Measurements from ENCODE around the gene DDX25. TPM values are rescaled to one million over a fixed set of nuclear protein-coding genes. Genes with fewer than 3 reads are reported as not detected.

Gene DDX25
- total RNA-seq, 1 donor from 2014 or later: not detected

DNA sequence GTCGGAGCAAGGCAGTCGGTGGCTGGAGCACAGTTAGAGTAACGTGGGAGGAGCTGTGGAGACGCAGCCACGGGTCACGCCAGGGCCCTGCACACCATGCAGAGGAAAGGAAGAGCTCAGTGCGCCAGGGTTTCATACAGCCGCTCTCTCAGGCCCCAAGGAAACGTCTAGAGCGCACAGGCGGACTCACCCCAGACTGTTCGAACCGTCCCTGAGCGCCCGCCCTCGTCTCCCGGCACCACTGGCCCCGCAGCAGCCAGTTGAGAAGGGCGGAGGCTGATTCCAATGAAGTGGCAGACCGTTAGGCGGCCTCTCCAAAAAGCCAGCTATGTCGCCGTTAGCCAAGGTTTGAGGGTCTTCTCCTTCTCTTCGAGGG, 17.3 kb upstream of the DDX25 start:
- TF ChIP-seq, protein P1, sequence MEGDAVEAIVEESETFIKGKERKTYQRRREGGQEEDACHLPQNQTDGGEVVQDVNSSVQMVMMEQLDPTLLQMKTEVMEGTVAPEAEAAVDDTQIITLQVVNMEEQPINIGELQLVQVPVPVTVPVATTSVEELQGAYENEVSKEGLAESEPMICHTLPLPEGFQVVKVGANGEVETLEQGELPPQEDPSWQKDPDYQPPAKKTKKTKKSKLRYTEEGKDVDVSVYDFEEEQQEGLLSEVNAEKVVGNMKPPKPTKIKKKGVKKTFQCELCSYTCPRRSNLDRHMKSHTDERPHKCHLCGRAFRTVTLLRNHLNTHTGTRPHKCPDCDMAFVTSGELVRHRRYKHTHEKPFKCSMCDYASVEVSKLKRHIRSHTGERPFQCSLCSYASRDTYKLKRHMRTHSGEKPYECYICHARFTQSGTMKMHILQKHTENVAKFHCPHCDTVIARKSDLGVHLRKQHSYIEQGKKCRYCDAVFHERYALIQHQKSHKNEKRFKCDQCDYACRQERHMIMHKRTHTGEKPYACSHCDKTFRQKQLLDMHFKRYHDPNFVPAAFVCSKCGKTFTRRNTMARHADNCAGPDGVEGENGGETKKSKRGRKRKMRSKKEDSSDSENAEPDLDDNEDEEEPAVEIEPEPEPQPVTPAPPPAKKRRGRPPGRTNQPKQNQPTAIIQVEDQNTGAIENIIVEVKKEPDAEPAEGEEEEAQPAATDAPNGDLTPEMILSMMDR (IDR thresholded peaks at IDR 0.05): no peak
- no peak for TF ChIP-seq POLR2A (IDR thresholded peaks at IDR 0.05)
- TF ChIP-seq POLR2AphosphoS5 (IDR thresholded peaks at IDR 0.05; ENCODE audit: insufficient read depth in 1 of 2, low read depth in 1 of 2): no peak
- H3K9me3 ChIP-seq: no peaks in the 10 kb centered on the region
- H3K36me3 ChIP-seq: no peaks in the 10 kb centered on the region
- peak overlapping the region; percentile 86 to 90 for H3K4me3 ChIP-seq
- peak overlapping the region; percentile 89 for H3K27ac ChIP-seq
- peaks cover 25% of the 10 kb centered on the region for H3K4me1 ChIP-seq
- peak in 1 of 2 donors; percentile 90 for DNase-seq (ENCODE audit: extremely low spot score in 2 of 2)
- no peaks in the 10 kb centered on the region for H3K27me3 ChIP-seq
- intact Hi-C loops (cut with DNase I): no loop called here

DNA sequence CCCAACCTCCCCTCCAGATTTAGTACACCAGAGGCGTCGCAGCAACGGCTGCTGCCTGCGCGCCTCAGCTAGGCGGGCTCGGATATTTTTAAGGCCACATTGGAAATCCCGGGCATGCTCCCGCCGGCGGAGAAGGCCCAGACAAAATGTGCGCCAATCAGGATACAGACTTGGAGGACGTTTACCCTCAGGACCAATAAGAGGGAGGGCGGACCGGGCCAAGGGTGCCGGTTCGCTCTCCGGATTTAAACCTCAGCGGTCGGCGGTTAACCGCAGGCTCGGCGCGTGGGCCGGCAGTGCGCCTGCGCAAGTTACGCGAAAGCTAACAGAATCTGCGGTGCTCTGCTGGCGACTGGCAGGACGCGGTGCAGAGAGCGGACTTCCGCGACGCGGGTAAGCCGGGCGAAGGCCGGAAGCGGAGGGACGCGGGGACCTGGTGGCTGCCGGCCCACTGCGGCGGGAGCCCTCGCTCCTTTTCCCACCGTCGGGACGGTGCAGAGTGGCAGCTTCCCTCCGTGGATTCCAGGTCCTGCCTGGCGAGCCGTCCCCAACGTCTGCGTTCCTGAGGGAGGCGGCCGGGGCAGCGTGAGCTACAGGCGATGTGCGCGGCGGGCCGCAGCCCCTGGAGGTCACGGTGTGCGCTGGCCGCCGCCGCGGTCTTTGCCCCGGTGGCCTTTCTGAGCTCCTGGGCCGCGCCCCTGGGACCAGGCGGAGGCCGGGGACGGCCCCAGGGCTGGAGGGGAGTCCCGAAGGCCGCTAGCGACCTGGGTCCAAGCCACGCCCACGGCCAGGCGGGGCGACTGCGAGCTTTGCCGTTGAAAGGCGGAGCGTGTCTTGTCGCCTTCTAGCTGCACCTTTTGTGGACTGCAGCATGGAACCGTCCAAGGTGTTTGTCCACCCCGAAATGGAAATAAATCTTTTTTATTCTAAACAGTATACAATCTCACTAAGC, 16.7 kb upstream of the DDX25 start, which contains the start of gene HYLS1:
HYLS1 (plus strand) TSS at position 296 of the 952 bp plus-strand sequence. CDS start 11,701 bp downstream, outside the sequence.
- Histone ChIP-seq H3K4me1 (peaks cover 25% of the 10 kb centered on the region), H3K36me3 (no peaks in the 10 kb centered on the region), H3K9me3 (no peaks in the 10 kb centered on the region), H3K27me3 (no peaks in the 10 kb centered on the region), H3K4me3 (peak within 1 kb of the TSS; percentile 86 to 90), H3K27ac (peak within 1 kb of the TSS; percentile 89)
- intact Hi-C loops (cut with DNase I): no loop called here
- TF ChIP-seq POLR2A (IDR thresholded peaks at IDR 0.05): peak in 1 of 2 donors; percentile 33
- peak; percentile 86 to 95 for TF ChIP-seq POLR2AphosphoS5 (IDR thresholded peaks at IDR 0.05; ENCODE audit: insufficient read depth in 1 of 2, low read depth in 1 of 2)
- TF ChIP-seq, protein P1 (IDR thresholded peaks at IDR 0.05): no peak
- DNase-seq (ENCODE audit: extremely low spot score in 2 of 2): peak; percentile 96 to 97

DNA sequence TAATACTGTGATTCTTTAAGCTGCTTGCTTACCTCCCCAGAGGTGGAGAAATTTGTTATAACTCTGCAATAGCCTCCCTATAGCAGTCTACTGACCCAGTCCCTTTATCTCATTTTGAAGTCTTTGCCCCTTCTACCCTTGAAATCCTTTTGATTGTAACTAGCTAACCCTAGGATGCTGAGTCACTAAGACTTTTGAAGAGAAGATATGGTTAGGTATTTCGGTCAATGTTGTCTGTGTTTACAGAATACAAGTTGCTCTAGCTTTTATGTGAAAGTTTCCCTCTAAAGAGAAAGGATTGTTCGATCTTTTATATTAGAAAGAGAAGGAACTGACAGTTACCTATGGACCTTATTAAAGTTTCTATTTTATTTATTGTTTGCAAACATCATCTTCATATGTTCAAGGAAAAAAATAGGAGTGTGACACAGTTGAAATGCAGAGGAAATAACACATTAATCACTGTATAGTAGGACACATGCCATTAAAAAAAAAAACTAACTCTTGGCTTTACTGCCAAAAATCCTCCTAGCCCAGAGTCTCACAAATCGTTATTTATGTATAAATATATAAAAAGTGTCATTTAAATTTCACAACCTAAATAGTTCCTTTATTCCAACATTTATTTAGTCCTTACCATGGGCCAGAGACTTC, 13.7 kb upstream of the DDX25 start:
- H3K4me3 ChIP-seq: no peak overlapping the region
- H3K27ac ChIP-seq: no peak overlapping the region
- H3K9me3 ChIP-seq: no peaks in the 10 kb centered on the region
- intact Hi-C loops (cut with DNase I): no loop called here
- H3K4me1 ChIP-seq: peaks cover 25% of the 10 kb centered on the region
- no peak for TF ChIP-seq POLR2AphosphoS5 (IDR thresholded peaks at IDR 0.05; ENCODE audit: insufficient read depth in 1 of 2, low read depth in 1 of 2)
- TF ChIP-seq POLR2A (IDR thresholded peaks at IDR 0.05): no peak
- TF ChIP-seq, protein P1 (IDR thresholded peaks at IDR 0.05): no peak
- H3K36me3 ChIP-seq: peaks cover 0 to 6% of the 10 kb centered on the region in 2 donors
- DNase-seq (ENCODE audit: extremely low spot score in 2 of 2): no peak
- no peaks in the 10 kb centered on the region for H3K27me3 ChIP-seq

DNA sequence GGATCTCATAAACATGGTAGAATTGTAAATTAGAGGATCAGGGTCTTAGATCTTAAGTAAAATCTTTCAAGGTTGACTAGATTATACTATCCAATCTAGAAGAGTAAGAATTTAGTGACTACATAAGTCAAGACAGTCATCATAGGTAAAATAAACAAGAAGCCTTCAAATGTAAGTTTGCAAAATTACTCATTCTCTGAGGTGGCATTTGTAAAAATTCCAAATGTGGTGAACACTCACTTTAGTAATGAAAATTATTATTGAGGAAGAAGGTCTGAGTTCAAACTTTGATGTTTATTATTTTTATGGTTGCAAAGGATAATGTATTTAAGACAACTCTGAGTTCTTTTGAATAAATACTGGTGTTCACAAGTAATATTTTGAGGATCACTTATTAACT, 12.2 kb upstream of the DDX25 start:
- no peak for DNase-seq (ENCODE audit: extremely low spot score in 2 of 2)
- H3K27me3 ChIP-seq: no peaks in the 10 kb centered on the region
- H3K27ac ChIP-seq: no peak overlapping the region
- no peaks in the 10 kb centered on the region for H3K9me3 ChIP-seq
- TF ChIP-seq POLR2A (IDR thresholded peaks at IDR 0.05): no peak
- TF ChIP-seq, protein P1 (IDR thresholded peaks at IDR 0.05): no peak
- TF ChIP-seq POLR2AphosphoS5 (IDR thresholded peaks at IDR 0.05; ENCODE audit: insufficient read depth in 1 of 2, low read depth in 1 of 2): no peak
- H3K36me3 ChIP-seq: peaks cover 0 to 7% of the 10 kb centered on the region in 2 donors
- H3K4me1 ChIP-seq: peaks cover 16% of the 10 kb centered on the region
- H3K4me3 ChIP-seq: no peak overlapping the region
- intact Hi-C loops (cut with DNase I): no loop called here

Data from vagina (tissue), 2 donors.